ENCODE measurements around the gene SNRNP70.
"Not testable (repeated sequence)": the region's sequence is repeated elsewhere in the genome, so short reads cannot be mapped to it uniquely, and the experiment has no call there.

Gene SNRNP70

GRCh38 chr19:49119411-49120324, 34.4 kb downstream of the SNRNP70 start, which contains the start of gene PPFIA3:
TSS of gene PPFIA3 (plus strand) at chr19:49119544. CDS start at chr19:49127874, 8,330 bp downstream.
- in situ Hi-C loops (cut with HindIII; ENCODE audit: low sequenced_read_pairs): no loop called here

GRCh38 chr19:49120325-49120683, 35.1 kb downstream of the SNRNP70 start:
- in situ Hi-C loops (cut with HindIII; ENCODE audit: low sequenced_read_pairs): no loop called here

GRCh38 chr19:49120868-49121267, 35.6 kb downstream of the SNRNP70 start:
- in situ Hi-C loops (cut with HindIII; ENCODE audit: low sequenced_read_pairs): no loop called here

- in situ Hi-C loops (cut with HindIII; ENCODE audit: low sequenced_read_pairs): not testable (repeated sequence)
Observed at GRCh38 chr19:49121841-49122240, 36.6 kb downstream of the SNRNP70 start.

DNA sequence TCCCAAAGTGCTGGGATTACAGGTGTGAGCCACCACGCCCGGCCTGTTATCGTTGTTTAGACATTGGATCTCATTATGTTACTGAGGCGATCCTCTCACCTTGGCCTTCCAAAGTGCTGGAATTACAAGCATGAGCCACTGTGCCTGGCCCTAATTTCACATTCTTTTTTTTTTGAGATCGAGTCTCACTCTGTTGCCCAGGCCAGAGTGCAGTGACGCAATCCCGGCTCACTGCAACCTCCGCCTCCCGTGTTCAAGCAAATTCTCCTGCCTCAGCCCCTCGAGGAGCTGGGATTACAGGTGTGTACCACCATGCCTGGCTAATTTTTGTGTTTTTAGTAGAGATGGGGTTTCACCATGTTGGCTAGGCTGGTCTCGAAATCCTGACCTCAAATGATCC, 38.0 kb downstream of the SNRNP70 start:
- in situ Hi-C loops (cut with HindIII; ENCODE audit: low sequenced_read_pairs): not testable (repeated sequence)

DNA sequence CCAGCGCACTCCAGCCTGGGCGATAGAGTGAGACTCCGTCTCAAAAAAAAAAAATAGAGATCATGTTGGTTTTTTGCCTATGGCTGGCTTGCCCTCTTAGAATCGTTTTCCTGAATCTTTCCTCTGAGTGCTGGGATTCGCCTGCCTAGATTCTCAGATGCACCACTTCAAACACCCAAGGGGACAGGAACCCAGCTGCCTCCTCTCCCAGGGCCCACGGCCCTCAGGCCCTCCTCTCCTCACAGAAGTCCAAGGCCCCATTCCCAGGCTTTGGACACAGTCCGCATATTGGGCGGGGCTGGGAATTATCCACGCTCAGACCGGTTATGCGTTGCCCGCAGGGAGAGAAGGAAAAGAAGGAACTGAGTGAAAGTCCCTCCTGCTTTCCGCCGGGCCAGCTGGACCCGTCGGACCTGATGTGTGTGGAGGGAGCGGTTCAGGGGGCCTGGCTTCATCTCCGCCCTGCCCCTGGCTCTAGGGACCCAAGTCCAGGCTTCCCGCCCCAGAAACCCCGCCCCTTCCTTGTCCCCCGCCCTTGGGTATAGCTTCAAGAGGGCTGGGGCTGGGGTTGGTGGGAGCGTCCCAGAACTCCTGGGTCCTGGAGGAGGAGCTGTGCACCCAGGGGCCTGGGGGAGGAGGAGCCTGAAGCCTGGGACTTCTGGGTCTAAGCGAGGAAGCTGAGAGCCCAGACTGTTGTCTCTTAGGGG, 39.9 kb downstream of the SNRNP70 start:
- in situ Hi-C loops (cut with HindIII; ENCODE audit: low sequenced_read_pairs): no loop called here

- in situ Hi-C loops (cut with HindIII; ENCODE audit: low sequenced_read_pairs): no loop called here
Observed at GRCh38 chr19:49126575-49126974, 41.3 kb downstream of the SNRNP70 start.

- in situ Hi-C loops (cut with HindIII; ENCODE audit: low sequenced_read_pairs): not testable (repeated sequence)
Observed at GRCh38 chr19:49127225-49127624, 42.0 kb downstream of the SNRNP70 start.

GRCh38 chr19:49127674-49128544, 42.7 kb downstream of the SNRNP70 start:
- in situ Hi-C loops (cut with HindIII; ENCODE audit: low sequenced_read_pairs): no loop called here

DNA sequence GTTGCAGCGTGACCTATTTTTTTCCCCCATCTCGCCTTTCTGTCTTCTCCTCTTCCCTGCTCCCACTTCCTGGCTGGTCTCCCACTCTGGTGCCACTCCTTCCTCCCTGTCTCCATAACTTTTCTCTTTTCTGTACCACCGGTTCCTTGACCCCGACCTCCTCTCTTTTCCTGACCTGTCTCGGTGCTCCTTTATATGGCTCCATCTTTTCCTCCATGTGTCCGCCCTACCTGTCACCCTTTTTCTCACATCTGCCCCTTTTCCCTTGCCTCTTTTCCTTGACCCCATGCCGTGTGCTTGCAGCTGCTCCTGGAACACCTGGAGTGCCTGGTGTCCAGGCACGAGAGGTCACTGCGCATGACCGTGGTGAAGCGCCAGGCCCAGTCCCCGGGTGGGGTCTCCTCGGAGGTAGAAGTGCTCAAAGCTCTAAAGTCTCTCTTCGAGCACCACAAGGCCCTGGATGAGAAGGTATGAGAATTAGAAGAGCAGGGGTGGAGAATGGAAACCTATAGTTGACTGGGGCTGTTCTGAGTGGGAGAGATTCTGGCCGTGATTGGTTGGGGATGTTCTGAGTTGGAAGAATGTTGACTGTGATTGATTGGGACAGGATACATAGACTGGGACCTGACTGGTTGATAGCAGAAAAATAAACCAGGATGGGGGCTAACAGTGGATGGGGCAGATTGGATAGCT, 43.4 kb downstream of the SNRNP70 start:
- in situ Hi-C loops (cut with HindIII; ENCODE audit: low sequenced_read_pairs): no loop called here

DNA sequence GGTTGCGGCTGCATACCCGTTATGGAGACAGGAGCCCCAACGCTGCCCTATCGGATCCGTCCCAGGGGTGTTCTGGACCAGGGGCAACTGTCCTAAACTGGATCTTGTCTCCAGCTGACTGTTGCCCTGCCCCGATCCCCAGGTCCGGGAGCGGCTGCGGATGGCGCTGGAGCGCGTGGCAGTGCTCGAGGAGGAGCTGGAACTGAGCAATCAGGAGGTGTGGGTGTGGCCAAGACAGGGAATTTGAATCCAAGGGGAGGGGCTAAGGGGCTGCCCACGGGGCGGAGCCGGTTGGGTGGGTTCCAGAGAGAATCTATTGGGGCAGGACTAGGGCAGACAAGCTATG, 44.0 kb downstream of the SNRNP70 start:
- in situ Hi-C loops (cut with HindIII; ENCODE audit: low sequenced_read_pairs): no loop called here

- in situ Hi-C loops (cut with HindIII; ENCODE audit: low sequenced_read_pairs): no loop called here
Observed at GRCh38 chr19:49130325-49130724, 45.1 kb downstream of the SNRNP70 start.

DNA sequence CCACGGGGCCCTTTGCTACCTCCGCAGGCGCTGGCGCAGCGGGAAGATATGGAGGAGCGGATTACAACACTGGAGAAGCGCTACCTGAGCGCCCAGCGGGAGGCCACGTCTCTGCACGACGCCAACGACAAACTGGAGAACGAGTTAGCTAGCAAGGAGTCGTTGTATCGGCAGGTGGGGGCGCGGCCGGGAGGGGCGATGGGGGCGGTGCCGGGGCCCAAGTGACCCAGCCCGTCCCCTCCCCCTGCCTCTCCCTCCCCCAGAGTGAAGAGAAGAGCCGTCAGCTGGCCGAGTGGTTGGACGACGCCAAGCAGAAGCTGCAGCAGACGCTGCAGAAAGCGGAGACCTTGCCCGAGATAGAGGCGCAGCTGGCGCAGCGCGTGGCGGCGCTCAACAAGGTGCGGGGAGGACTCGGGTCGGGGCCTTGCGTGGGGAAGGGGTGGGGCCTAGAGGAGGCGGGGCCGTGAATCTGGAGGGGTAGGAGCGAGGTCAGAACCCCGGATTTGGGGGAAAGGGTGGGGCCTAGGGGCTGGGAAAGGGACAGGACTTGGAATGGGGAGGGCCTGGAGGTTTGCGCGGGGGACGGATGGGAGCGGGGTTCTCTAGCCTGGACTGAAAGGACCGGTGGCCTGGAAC, 47.8 kb downstream of the SNRNP70 start:
- in situ Hi-C loops (cut with HindIII; ENCODE audit: low sequenced_read_pairs): no loop called here

DNA sequence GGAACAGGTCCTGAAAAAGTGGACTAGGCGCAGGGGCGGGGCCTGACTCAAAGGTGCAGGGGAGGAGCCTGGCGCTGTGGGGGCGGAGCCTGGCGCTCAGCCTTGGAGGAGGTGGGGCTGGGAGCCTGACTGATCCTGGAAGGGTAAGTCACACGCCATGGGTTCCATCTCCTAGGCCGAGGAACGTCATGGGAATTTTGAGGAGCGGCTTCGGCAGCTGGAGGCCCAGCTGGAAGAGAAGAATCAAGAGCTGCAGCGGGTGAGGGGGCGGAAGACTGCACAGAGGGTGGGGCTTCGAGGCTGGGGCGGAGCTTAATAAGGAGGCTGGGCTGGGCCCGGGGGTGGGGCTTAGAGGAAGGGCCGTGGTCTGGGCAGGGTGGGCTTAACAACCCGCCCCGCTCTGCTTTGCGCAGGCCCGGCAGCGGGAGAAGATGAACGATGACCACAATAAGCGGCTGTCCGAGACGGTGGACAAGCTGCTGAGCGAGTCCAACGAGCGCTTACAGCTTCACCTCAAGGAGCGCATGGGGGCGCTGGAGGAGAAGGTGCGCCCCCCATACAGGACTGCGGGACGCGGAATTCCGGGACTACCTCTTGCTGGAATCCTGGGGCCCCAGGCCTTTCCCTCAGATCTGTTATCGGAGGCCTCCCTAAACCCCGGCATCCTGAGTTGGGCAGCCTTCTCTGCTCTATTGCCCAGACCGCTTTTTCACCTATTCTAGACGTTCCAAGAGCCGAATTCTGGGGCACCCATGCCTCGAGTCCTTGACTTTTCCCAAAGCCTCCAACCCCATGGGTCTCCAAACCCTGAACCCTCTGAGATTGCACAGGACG, 48.6 kb downstream of the SNRNP70 start:
- in situ Hi-C loops (cut with HindIII; ENCODE audit: low sequenced_read_pairs): no loop called here

- in situ Hi-C loops (cut with HindIII; ENCODE audit: low sequenced_read_pairs): no loop called here
Observed at GRCh38 chr19:49135686-49136085, 50.4 kb downstream of the SNRNP70 start.

GRCh38 chr19:49136771-49137171, 51.5 kb downstream of the SNRNP70 start:
- in situ Hi-C loops (cut with HindIII; ENCODE audit: low sequenced_read_pairs): no loop called here

DNA sequence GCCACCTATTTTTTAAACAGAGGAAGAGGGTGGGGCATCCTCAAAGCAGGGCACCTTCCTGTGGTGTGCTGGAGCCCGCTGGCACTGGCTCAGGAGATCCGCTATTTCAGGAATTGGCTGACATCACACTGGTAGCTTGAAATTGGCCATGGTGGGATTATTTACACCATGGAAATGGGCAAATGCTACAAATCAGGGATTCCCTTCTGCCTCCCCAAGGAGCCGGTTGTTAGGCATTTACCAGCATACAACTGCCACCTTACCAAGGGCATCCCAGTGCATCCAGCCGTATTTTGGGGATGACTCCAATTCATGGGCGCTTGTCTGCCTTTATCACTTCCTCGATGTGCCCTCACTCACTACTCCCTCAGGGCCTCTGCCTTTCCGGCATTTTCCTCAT, 55.7 kb downstream of the SNRNP70 start:
- in situ Hi-C loops (cut with HindIII; ENCODE audit: low sequenced_read_pairs): no loop called here

- in situ Hi-C loops (cut with HindIII; ENCODE audit: low sequenced_read_pairs): no loop called here
Observed at GRCh38 chr19:49141352-49141751, 56.1 kb downstream of the SNRNP70 start.

DNA sequence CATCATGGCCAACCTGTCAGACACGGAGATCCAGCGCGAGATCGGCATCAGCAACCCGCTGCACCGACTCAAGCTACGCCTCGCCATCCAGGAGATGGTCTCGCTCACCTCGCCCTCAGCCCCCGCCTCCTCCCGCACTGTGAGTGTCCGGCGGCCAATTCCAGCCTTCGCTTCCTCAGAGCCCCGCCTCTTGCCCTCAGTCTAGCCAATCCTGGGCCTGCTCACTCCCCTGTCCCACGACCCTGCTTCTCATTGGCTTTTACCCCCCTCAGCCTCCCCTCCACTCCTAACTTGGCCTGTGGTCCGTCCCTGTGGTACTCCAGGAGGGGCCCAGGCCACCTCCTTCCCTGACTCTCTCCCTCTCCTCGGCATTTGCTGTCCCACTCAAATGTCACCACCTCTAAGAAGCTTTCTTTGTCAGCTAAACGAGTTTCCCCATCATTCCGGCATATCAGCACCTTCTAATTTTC, 57.6 kb downstream of the SNRNP70 start:
- in situ Hi-C loops (cut with HindIII; ENCODE audit: low sequenced_read_pairs): no loop called here

Measured in DLD1 (cell line).